Thyroid gland (tissue), 4 donors: ENCODE measurements around the gene RNF212B.

Experiments used
- POLR2A ChIP-seq, 2 donors: fragments of 450-650 bp; IDR thresholded peaks; one replicate each; pipeline ENCODE4 v1.6.1; 2017; ENCODE audit warnings: antibody characterized with exemption in 2 of 2, mild to moderate bottlenecking in 2 of 2, moderate library complexity in 1 of 2
- TF ChIP-seq, protein P1 (sequence below), 6 experiments: fragments of 200-600 bp in 3 of 6; fragments of 450-650 bp in 3 of 6; sonication (generic) in 3 of 6; IDR thresholded peaks; one replicate each; pipeline ENCODE4 v1.5.1; 2016 to 2019; ENCODE audit warnings: antibody characterized with exemption in 6 of 6, mild to moderate bottlenecking in 2 of 6, inconsistent platforms in 1 of 6, moderate library complexity in 1 of 6

DNA sequence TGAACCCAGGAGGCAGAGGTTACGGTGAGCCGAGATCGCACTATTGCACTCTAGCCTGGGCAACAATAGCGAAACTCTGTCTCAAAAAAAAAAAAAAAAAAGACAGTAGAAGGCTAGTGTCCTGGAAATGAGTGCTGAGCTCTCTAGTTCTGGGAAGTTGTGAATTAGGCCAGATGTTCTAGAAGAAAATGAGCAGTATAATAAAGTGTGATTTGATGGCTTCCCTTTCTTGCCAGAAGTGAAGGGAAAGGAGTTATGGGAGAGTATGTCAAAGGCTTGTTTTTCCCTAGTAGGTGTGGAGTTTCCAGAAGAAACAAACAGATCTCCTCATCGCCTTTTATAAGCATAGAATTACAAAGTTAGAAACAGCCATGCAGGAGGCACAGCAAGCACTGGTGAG is 20.5 kb downstream of the RNF212B start:
- TF ChIP-seq, protein P1, sequence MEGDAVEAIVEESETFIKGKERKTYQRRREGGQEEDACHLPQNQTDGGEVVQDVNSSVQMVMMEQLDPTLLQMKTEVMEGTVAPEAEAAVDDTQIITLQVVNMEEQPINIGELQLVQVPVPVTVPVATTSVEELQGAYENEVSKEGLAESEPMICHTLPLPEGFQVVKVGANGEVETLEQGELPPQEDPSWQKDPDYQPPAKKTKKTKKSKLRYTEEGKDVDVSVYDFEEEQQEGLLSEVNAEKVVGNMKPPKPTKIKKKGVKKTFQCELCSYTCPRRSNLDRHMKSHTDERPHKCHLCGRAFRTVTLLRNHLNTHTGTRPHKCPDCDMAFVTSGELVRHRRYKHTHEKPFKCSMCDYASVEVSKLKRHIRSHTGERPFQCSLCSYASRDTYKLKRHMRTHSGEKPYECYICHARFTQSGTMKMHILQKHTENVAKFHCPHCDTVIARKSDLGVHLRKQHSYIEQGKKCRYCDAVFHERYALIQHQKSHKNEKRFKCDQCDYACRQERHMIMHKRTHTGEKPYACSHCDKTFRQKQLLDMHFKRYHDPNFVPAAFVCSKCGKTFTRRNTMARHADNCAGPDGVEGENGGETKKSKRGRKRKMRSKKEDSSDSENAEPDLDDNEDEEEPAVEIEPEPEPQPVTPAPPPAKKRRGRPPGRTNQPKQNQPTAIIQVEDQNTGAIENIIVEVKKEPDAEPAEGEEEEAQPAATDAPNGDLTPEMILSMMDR (IDR thresholded peaks at IDR 0.05) = no peak
- TF ChIP-seq POLR2A (IDR thresholded peaks at IDR 0.05) = no peak
